ENCODE results near the gene WASL.
A peak's percentile ranks its signal among the peaks of the same experiment; 100 is the strongest.
"Not testable (repeated sequence)": the region's sequence is repeated elsewhere in the genome, so short reads cannot be mapped to it uniquely, and the experiment has no call there.

The WASL gene

GRCh38 chr7:123748734-123749536 is at the start of gene WASL:
Gene WASL (minus strand): TSS chr7:123749003. CDS start chr7:123748734, 269 bp downstream.
- peak; percentile 77 to 82 for DNase-seq (ENCODE audit: low read depth in 2 of 2)

DNA sequence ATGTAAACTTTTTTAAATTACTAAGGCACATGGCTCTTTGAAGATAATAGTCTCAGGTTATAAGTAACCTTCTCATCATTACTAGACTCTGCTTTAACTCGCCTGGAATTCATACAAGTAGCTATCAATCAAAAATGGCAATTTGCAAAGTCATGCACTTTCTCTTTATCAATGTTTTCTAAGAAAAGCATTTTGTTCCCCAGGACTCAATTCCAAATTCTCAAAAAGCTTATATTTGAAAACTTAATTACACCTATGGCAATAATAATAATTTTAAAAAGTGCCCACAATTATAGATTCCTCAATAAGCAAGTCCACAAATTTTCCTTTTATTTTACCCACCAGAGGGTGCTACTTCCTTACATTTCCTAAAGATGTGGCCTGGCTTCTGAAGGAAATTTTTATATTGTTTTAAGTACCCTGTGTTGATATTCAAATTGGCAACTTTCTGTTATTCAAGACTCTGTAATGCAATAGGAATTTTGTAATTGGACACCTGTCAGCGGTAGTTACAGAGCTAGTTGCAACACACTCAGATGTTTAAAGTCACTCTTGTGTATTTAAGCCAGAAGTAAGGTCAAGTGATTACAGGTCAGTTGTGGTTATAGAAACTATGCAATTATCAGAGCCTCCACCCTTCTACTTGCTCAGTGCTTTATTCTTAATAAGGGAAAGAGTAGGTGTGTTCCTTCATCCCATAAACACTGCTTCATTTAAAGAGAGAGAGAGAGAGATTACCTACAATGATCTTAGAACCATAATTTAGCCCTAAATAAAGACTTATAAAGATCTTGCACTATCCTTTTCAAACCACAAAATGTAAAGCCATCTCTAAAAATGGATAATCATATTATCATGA is 49.1 kb upstream of the WASL start:
- no peak for DNase-seq (ENCODE audit: low read depth in 2 of 2)

DNA sequence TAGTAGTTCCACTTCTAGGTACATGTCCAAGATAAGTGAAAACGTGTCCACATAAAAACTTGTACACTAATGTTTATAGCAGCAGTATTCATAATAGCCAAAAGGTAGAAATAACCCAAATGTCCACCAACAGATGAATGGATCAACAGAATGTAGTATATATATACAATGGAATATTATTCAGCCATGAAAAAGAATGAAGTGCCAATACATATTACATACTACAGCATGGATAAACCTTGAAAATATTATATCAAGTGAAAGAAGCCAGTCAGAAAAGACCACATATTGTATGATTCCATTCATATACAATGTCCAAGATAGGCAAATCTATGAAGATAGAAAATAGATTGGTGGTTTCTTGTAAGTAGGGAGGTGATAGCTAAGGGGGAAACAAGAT is 47.8 kb upstream of the WASL start:
- DNase-seq (ENCODE audit: low read depth in 2 of 2), result no peak

DNA sequence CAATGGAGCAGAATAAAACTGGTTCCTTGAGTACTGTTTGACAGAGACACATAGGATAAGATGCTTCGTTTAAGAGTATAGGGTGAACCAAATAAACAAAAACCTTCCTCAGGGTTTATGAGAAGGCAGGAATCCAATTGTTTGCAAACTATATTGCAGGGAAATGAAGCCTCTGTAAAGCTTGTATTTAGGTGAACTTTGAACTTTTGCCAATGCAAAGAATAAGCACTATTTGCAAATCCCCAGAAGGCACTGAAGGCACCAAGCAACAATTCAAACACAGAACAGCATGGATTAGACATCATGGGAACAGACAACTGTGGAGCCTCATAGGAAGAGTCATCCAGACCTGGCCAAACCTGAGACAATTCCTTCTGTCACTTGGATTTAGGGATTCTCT is 47.1 kb upstream of the WASL start:
- no peak for DNase-seq (ENCODE audit: low read depth in 2 of 2)

DNA sequence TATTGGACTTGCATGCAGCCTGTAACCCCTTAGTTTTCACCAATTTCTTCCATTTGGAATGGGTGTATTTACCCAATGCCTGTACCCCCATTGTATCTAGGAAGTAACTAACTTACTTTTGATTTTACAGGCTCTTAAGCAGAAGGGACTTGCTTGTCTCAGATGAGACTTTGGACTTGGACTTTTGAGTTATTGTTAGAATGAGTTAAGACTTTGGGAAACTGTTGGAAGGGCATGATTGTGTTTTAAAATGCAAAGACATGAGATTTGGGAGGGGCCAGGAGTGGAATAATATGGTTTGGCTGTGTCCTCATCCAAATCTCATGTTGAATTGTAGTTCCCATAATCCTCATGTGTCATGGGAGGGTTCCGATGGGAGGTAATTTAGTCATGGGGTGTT is 46.3 kb upstream of the WASL start:
- not testable (repeated sequence) for DNase-seq (ENCODE audit: low read depth in 2 of 2)

DNA sequence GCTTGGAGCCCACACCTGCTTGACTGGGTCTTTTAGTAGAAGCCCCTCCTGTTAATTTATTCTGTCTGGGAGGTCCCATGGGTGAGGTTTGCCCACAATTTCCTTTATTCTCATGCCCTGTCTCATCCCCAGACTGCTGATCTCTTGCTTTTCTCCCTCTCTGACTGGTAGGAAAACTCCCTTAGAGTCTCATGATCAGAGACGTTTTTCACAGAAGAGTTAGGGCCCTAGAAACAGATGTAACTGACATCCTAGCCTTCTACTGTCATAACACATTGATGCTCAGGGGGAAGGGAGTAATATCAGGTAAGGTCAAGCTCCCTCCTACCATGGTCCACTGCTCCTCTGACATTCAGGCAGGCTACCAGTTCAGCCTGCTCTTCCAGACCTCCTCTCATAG is 43.7 kb upstream of the WASL start:
- DNase-seq (ENCODE audit: low read depth in 2 of 2), result no peak

- DNase-seq (ENCODE audit: low read depth in 2 of 2), result no peak
Measured at GRCh38 chr7:123791001-123791400, 42.2 kb upstream of the WASL start.

DNA sequence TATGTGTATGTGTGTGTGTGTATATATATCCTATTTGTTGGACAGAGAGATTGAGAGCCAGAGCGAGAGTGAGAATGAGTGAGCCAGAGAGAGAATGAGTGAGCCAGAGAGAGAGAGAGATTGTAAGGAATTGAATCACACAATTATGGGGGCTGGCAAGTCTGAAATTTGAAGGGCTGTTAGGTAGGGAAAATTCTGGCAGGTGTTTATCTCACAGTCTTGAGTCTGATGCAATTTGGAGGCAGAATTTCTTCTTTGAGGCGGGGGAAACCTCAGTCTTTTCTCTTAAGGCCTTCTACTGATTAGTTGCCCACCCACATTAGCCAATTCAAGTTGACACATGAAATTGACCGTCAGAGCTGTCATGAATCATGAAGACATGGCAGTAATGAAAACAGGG is 41.0 kb upstream of the WASL start:
- DNase-seq (ENCODE audit: low read depth in 2 of 2), result no peak

- DNase-seq (ENCODE audit: low read depth in 2 of 2), result no peak
Measured at GRCh38 chr7:123789206-123789784, 40.5 kb upstream of the WASL start.

DNA sequence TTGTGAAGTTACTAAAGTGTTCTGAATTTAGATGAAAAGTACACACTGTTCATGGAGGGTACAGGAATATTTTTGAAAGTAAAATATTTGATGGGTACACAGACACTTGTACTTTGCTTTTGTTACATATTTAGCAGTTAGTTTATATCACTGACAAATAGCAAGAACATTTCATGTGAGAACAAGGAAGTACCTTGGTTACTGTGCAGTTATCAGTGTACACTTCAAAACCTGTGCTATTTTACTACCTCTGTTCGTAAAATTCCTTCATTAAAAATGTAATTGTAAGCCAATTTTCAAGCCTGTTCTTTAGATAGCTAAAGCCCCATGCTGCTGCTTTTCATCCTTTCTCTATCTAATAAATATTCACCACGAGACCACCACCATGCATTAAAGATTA is 39.8 kb upstream of the WASL start:
- DNase-seq (ENCODE audit: low read depth in 2 of 2), result no peak

DNA sequence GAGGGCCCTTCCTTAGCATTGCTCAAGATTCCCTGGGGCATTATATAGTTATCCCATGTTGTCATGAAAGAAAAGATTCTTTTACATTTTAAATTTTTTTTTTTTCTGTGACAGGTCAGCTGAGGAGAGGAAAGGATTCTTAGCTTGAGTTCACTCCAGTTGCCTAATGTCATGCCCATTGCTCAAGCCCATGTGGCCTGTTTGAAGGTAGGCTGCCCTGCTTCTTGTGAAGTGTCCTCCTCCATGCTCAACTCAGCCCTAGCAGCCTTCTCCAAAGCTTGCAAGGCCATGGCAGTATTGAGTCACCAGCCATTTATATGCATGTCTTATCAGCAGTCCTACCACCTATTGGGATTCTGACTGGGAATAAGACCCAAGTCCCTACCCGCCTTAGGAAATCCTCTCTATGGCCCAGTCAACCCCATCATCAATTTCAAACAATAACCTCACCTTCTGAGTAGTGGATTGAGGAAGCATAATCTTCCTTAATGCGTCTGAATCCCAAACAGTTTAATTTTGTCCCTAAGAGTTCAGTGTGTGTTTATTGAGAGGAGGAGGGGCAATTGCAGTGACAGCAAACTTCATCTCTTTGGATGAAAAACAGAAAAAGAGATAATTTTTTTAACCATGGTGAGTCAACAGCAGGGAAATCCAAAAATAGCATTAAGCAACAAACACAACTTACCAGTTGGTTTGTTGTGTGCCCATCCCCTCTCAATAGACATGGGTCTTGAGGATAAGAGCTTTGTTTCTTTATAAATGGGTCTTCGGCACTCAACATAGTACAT is 38.6 kb upstream of the WASL start:
- no peak for DNase-seq (ENCODE audit: low read depth in 2 of 2)

GRCh38 chr7:123784263-123784662 is 35.5 kb upstream of the WASL start:
- DNase-seq (ENCODE audit: low read depth in 2 of 2), result no peak

- no peak for DNase-seq (ENCODE audit: low read depth in 2 of 2)
Measured at GRCh38 chr7:123783820-123784219, 35.0 kb upstream of the WASL start.

DNA sequence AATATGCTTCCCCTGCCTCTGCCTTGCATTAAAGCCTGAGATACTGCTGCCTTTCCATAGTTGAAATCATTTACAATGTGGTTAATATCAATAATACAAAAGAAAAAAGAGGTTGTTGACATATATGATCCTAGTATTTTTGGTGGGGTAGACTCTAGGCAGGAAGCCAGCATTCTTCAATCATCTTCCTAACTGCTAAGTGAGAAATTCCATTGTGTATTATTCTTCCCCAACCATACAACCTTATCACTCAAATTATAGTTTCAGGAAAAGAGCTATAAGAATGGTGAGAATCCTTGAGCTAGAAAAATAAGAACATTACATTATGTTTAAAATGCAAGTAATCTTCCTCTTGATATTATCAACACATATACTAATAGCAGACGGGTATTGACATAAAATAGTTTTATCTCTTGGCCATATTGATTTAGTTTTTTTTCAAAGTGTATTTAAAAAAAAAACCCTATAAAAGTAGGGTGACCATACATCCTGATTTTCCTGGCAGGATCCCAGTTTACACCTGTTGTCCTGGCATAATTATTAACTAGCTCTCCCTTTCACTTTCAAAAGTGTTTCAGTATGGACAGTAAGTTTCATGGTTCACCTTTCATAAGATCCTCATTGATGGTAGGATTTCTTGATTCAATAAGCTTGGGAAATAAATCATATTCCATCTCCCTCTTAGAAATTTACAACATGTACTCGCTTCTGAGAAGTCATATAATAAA is 33.4 kb upstream of the WASL start:
- DNase-seq (ENCODE audit: low read depth in 2 of 2), result no peak

GRCh38 chr7:123780472-123780871 is 31.7 kb upstream of the WASL start:
- not testable (repeated sequence) for DNase-seq (ENCODE audit: low read depth in 2 of 2)

DNA sequence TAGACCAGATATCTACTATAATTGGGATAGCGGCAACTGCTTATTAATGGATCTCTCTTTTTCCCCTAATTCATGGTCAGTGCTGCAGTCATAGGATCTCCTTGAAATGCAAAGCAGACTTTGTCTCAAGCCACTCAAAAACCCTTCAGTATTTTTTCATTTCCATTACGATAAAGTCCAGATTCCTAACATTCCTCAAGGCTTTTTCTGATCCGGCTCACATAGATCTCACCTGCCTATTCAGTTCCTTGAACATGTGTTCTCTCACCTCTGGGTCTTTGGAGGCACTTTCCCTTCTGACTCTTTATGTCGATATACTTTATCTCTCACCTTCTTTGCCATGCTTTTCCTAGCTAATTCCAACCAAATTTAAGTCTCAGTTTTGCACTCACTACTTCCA is 25.7 kb upstream of the WASL start:
- no peak for DNase-seq (ENCODE audit: low read depth in 2 of 2)

DNA sequence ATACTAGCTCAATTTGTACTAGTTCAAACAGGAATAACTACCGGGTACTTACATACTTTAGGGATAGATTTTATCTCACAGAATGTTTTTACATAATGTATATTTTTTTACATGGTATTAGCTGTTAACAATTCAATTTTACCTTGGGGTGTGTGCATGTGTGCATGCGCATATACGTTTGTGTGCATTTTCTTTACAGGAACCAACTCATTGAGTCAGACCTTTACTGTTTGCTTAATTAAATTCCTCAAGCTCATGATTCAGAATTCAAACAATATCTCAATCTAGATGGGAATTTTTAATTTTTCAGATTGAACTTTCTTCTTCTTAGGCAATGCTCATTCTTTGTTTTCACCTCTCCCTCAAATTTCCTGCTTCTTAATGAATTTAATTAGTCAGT is 24.7 kb upstream of the WASL start:
- DNase-seq (ENCODE audit: low read depth in 2 of 2), result no peak

GRCh38 chr7:123772652-123773051 is 23.8 kb upstream of the WASL start:
- no peak for DNase-seq (ENCODE audit: low read depth in 2 of 2)

DNA sequence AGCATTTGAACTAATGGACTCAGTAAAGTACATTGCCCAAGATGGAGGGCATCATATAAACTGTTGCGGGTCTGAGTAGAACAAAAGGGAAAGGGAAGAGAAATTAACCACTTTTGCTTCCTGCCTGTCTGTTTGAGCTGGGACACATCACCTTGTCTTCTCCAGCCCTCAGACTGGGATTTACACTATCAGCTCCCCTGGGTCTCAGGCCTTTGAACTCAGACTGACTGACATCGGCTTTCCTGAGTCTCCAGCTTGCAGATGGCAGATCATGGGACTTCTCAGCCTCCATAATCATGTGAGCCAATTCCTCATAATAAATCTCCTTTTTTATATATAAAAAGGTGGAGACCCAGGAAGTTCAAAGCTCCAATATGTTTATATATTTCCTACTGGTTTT is 23.0 kb upstream of the WASL start:
- no peak for DNase-seq (ENCODE audit: low read depth in 2 of 2)

- no peak for DNase-seq (ENCODE audit: low read depth in 2 of 2)
Measured at GRCh38 chr7:123771256-123771655, 22.5 kb upstream of the WASL start.

- no peak for DNase-seq (ENCODE audit: low read depth in 2 of 2)
Measured at GRCh38 chr7:123770378-123770777, 21.6 kb upstream of the WASL start.
